ENCODE data around the gene CFAP46.

DNA sequence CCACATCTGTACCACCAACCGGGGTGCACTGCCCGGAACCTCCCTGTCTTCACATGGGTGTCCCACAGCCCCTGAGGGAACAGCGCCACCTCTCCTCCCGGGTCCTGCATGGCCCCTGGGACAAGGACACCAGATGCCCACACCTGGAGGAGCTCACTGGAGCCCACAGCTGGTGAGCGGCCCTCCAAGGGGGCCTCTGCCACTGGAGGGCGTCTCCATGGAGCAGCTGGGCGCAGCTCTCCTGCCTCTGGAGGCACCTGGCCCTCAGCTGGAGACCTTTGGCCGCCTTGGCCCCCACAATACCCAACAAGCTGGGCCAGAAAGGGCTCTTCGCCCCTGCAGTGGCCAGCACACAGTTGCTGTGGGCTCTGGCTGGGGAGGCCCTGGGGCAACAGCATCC, 149.2 kb downstream of the CFAP46 start:
- TF ChIP-seq, protein P1, sequence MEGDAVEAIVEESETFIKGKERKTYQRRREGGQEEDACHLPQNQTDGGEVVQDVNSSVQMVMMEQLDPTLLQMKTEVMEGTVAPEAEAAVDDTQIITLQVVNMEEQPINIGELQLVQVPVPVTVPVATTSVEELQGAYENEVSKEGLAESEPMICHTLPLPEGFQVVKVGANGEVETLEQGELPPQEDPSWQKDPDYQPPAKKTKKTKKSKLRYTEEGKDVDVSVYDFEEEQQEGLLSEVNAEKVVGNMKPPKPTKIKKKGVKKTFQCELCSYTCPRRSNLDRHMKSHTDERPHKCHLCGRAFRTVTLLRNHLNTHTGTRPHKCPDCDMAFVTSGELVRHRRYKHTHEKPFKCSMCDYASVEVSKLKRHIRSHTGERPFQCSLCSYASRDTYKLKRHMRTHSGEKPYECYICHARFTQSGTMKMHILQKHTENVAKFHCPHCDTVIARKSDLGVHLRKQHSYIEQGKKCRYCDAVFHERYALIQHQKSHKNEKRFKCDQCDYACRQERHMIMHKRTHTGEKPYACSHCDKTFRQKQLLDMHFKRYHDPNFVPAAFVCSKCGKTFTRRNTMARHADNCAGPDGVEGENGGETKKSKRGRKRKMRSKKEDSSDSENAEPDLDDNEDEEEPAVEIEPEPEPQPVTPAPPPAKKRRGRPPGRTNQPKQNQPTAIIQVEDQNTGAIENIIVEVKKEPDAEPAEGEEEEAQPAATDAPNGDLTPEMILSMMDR (IDR thresholded peaks at IDR 0.05), result no peak
- TF ChIP-seq POLR2A (IDR thresholded peaks at IDR 0.05), result no peak

Measured in uterus (tissue), 2 donors.